GM21360 (cell line): Measurements from ENCODE around the gene RFX4.
A peak's percentile ranks its signal among the peaks of the same experiment; 100 is the strongest.
"Not testable (repeated sequence)": the region's sequence is repeated elsewhere in the genome, so short reads cannot be mapped to it uniquely, and the experiment has no call there.

Source experiments
- ATAC-seq: cut with Tn5 transposase; IDR thresholded peaks from one replicate; pipeline ENCODE4 v1.9.1; 2021; ENCODE audit warnings: mild to moderate bottlenecking, moderate library complexity; ENCODE audit not compliant: unreplicated experiment

Gene RFX4

GRCh38 chr12:106723416-106723815 is 140.6 kb downstream of the RFX4 start:
- no peak for ATAC-seq

- ATAC-seq: no peak
These were observed 141.3 kb downstream of the RFX4 start for GRCh38 chr12:106724116-106724515.

- ATAC-seq: no peak
These were observed 142.1 kb downstream of the RFX4 start for GRCh38 chr12:106724934-106725333.

- ATAC-seq: not testable (repeated sequence)
These were observed 143.9 kb downstream of the RFX4 start for GRCh38 chr12:106726603-106727202.

GRCh38 chr12:106729611-106730010 is 146.8 kb downstream of the RFX4 start:
- ATAC-seq: no peak

GRCh38 chr12:106732890-106733289 is 150.1 kb downstream of the RFX4 start:
- ATAC-seq: no peak

GRCh38 chr12:106733660-106734059 is 150.9 kb downstream of the RFX4 start:
- no peak for ATAC-seq

- no peak for ATAC-seq
These were observed 153.5 kb downstream of the RFX4 start for GRCh38 chr12:106736051-106736957.

- no peak for ATAC-seq
These were observed 156.5 kb downstream of the RFX4 start for GRCh38 chr12:106739318-106739717.

- no peak for ATAC-seq
These were observed 157.2 kb downstream of the RFX4 start for GRCh38 chr12:106739815-106740530.

- no peak for ATAC-seq
These were observed 158.0 kb downstream of the RFX4 start for GRCh38 chr12:106740818-106741217.

- ATAC-seq: no peak
These were observed 158.4 kb downstream of the RFX4 start for GRCh38 chr12:106741247-106741646.

- ATAC-seq: no peak
These were observed 160.6 kb downstream of the RFX4 start for GRCh38 chr12:106743270-106743988.

- no peak for ATAC-seq
These were observed 161.8 kb downstream of the RFX4 start for GRCh38 chr12:106744600-106744999.

- no peak for ATAC-seq
These were observed 162.5 kb downstream of the RFX4 start for GRCh38 chr12:106745181-106745745.

GRCh38 chr12:106747973-106748436 is 165.2 kb downstream of the RFX4 start:
- no peak for ATAC-seq

- no peak for ATAC-seq
These were observed 167.7 kb downstream of the RFX4 start for GRCh38 chr12:106750524-106750923.

GRCh38 chr12:106753526-106753925 is 170.7 kb downstream of the RFX4 start:
- peak; percentile 99 for ATAC-seq

- ATAC-seq: no peak
These were observed 171.5 kb downstream of the RFX4 start for GRCh38 chr12:106754331-106754730.

- ATAC-seq: no peak
These were observed 175.0 kb downstream of the RFX4 start for GRCh38 chr12:106757623-106758348.
